Stimulated activated naive CD8-positive, alpha-beta T cell treated with anti-CD3 and anti-CD28 coated beads, Interleukin-15, Interleukin-2, amounts not matched to agents 100 U/mL and 50 U/mL, for 24 hours (primary cell): ENCODE measurements around the gene XYLB.

Source experiments
- ATAC-seq: fragments of 150-1000 bp; cut with Tn5 transposase; one replicate; pipeline ENCODE4 v1.10.0; 2021
- DNase-seq: peaks from one replicate; pipeline ENCODE4 v3.0.0; 2021

XYLB gene

DNA sequence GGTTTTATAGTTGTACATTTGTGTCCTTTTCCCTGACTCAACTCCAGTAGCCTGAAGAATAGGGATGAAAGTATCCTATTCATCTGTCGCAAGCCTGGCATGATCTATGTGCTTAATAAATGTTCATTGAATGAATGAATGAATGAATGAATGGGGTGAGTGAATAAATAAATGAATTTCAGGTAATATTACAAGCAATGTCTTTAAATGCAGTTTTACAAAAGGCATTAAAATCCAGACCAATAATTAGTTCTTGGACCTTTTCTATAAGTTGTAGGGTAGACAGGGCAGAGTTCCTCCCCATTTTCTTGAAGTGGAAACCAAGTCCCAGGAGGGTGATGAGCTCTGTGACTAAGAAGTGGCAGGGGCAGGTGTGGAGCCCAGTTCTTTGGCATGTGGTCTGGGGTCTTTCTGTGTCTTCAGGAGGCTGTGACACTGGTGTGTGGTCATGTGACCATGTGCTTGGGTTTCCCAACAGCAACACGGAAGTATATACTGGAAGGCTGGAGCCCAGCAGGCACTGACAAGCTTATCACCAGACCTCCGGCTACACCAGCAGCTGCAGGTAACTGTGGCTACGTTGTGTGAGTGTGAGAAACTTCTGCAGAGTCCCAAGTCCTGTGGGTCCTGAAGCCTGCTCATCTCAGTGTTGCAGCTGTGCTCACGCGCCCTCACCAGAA, 18.3 kb downstream of the XYLB start:
- no peak for DNase-seq
- ATAC-seq = no peak

GRCh38 chr3:38365469-38366062, 19.0 kb downstream of the XYLB start:
- no peak for ATAC-seq
- no peak for DNase-seq

DNA sequence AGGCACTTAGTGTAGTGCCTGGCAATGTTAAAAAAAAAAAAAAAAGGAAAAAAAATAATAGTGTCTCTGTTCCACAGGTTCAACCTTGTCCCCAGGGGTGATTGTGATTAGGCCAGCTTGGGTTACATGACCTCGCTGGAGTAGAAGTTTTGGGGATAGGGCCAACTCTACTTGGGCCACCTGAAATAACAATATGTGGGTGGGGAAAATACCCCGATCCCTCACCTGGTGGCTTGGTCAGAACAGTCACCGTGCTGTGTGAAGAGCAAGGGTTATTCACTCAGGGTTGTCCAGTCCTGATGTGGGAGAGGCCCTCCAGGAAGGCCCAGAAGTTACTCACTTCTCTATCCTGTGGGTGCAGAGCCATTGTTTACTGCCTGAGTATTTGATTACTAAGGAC, 19.5 kb downstream of the XYLB start:
- no peak for ATAC-seq
- DNase-seq = no peak

DNA sequence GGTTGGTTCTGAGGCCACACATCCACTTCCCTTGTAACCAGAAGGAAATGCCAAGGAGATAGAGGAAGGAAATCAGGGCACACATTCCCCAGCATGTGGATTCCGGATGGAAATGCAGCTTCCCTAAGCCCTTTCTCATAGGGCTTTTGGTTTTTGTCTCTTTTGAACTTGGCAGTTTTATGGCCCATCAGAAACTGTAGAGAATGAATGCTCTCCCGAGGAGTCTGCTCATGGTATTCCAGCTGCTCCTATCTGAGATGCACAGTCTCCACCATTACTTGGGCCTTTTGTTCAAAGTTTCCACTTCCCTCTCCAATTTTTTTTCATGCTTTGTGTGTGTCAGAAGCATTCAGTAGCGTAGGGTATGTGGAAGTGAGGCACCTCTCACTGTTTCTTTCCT, 21.2 kb downstream of the XYLB start:
- ATAC-seq = no peak
- DNase-seq = no peak

- DNase-seq = no peak
- no peak for ATAC-seq
Observed at GRCh38 chr3:38368238-38368637, 21.7 kb downstream of the XYLB start.

DNA sequence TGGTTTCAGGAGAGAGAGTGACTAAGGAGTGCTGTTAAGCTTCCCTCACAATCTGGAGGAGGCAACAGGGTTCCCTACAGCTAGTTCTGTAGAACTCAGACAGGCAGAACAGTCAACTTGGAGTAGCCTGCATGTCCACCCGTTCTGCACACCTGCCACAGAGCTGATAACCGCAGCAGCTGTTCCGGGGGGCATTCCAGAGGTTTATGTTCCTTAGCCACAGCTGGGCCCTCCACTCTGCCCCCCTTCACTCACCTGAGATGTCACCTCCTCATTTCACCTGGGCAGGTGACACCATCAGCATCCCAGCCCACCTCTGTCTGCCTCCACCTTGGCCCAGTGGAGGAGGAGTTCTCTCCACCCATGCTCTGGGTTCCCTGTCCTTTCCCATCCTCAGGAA, 22.6 kb downstream of the XYLB start:
- ATAC-seq (no peak), DNase-seq (no peak)

GRCh38 chr3:38370149-38370548, 23.6 kb downstream of the XYLB start:
- DNase-seq = no peak
- no peak for ATAC-seq

DNA sequence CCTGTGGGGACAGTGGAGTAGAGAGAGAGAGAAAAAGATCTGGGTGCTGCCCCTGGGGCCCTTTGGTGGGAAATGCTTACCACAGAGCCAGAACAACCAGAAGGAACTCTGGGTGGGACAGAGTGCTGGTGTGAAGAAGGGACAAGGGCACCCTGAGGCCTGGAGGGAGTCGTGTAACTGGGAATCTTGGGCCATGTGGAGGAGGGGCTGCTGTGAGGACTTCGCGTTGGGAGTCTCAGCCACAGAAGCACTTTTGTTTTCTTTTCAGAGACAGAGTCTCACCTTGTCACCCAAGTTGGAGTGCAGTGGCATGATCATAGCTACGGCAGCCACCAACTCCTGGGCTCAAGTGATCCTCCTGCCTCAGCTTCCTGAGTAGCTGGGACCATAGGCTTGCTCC, 24.3 kb downstream of the XYLB start:
- ATAC-seq = no peak
- no peak for DNase-seq

GRCh38 chr3:38371541-38372213, 25.1 kb downstream of the XYLB start:
- DNase-seq (no peak), ATAC-seq (no peak)

DNA sequence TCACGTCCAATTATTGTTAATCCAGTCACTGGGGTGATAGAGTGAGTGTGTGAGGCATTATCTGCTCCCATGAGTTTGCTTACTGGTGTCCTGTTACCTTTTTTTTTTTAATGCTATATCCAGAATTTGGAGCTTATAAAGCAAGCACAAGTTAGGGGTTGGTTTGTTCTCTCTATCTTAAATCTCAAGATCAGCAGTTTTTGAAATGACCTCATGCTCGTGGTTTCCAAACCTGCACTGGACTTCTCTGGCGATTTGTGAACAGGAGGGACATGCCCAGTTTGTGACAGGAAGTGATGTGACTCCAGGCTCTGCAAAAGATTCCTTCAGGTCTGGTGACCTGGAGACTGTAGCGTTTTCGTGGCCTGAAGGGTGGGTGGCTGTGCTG, 25.6 kb downstream of the XYLB start:
- DNase-seq = no peak
- no peak for ATAC-seq

GRCh38 chr3:38374221-38374620, 27.6 kb downstream of the XYLB start:
- ATAC-seq = peak; percentile 65
- peak; percentile 51 for DNase-seq

DNA sequence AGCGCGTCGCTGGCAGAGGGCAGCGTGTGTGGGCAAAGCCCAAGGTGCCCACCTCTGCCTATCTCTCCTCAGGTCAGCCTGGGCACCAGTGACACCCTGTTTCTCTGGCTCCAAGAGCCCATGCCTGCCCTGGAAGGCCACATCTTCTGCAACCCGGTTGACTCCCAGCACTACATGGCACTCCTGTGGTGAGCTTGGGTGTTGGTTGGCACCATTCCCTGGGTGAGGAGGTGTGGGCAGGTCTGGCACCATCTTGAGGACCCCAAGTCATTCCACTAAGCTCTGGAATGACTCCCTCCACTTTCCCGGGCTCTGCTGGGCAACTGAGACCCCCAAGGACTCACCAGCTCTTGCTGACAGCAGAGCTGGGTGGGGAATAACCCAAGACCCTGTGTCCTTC, 28.5 kb downstream of the XYLB start:
- no peak for DNase-seq
- no peak for ATAC-seq

- DNase-seq = no peak
- ATAC-seq = no peak
Observed at GRCh38 chr3:38375488-38376097, 29.0 kb downstream of the XYLB start.

DNA sequence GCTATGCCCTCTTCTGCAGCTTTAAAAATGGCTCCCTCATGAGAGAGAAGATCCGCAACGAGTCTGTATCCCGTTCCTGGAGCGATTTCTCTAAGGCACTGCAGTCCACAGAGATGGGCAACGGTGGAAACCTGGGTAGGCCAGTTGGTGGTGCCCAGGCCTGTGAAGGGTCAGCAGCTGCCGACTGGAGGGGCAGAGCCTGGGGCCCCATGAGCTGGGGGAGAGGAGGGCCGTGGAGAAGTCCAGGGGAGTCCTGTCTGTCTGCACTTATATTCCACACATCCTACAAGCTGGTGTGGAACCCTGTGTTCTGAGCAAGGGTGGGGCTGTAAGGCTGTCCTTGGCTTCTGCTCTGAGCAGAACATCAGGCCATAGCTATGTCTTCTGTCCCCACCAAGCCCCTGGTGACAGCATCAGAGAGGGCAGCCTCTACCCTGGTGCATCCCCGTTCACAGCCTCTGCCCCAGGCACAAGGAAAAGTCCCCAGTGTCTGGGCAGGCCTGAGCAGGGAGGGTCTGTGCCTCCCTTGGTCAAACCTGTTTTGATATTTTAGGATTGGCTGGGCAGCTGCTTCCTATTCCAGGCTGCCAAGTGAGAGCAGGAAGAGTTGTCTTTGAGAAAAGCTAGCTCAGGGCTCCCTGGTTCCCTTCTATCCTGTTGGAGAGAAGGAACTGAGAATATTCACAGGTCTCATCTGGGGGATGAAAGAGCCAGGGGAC, 29.7 kb downstream of the XYLB start:
- DNase-seq (no peak), ATAC-seq (no peak)

DNA sequence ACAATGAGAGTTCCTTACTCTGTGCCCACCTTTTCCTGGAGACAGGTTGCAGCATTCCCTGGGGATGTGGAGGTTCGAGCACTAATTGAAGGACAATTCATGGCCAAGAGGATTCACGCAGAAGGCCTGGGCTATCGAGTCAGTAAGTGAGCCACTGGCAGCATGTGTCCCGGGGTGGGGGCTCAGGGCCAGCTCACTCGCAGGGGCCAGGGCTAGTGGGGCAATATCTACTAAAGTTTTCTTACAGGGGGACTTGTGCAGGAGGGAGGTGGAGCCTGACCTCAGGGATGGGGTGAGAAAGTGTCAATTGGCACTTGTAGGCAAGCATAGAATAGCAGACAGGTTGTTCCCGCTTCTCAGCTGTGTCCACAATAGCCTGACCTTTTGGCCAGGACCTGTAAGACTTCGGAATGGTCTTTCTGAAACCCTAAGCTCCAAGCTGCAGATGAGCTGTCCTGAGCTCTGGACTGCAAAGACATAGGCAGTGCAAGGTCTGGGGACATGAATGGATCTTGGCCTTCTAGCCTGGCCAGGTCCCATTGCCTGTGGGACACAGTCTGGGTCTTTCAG, 32.7 kb downstream of the XYLB start:
- ATAC-seq = no peak
- DNase-seq = no peak

DNA sequence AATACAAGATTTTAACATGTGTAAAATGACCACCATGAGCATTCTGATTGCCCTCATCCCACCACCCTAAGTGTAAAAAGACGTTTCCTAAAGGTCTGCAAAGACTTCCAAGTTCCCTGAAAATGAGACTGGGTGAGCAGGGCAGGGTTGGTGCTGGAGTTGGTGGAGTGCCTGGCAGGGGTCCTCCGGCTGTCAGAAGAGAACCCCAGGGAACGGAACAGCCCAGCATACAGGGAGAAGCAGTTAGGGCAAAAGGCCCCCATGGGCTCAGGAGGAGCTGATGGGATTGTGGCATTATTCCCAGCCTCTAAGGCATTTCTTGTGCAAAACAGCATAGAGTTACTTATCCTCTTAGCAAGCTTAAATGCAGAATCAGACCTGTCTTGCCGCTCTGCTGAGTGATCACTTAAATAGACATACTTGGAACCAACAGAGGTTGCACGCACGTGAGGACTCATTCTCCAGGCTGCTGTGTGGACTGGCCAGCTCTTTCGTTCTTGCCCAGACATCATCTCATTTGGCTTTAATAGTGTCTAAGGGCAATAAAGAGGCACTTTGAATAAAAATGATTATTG, 36.0 kb downstream of the XYLB start:
- ATAC-seq = no peak
- no peak for DNase-seq

DNA sequence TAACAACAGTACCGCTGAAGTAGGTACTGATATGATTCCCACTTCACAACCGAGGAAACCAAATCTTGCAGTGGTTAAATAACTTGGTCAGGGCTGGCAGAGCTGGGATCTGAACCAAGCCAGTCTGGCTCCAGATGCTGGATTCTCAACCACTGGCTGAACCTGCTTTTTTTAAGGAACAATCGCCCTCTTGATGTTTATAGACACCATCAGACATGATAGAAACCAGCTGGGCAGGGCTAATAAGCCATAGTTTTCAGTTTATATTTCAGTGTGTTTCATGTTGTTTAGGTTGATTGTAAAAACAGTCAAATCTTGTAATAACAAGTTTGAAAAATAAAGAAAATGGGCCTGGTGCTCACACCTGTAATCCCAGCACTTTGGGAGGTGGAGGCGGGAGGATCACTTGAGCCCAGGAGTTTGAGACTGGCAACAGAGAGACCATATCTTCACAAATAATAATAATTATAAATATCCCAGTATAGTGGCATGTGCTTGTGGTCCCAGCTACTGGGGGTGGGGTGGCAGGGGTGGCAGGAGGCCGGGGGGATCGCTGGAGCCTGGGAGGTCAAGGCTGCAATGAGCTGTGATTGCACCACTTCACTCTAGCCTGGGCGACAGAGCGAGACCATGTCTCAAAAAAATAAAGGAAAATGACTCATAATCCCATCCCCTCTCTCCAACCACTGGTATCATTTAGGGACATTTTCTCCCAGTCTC, 36.7 kb downstream of the XYLB start:
- DNase-seq (no peak), ATAC-seq (no peak)

- DNase-seq = no peak
- ATAC-seq = no peak
Observed at GRCh38 chr3:38386992-38387750, 40.6 kb downstream of the XYLB start.

DNA sequence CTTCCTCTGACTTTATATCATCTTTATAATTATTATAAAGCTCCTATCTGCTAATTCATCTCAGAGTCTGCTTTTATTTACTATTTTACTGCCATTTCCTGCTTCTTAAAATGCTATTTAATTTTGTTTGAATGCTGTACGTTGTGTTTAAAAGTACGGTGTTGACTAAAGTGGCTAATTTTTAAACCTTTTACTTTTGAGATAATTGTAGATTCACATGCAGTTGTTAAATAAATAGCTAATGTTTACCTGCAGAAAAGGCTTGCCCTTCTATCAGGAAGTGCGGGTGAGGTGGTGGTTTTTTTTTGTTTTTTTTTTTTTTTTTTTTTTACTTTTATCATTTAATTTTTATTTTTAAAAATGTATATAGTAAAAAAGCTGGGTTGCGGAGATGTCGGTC, 41.3 kb downstream of the XYLB start:
- no peak for ATAC-seq
- no peak for DNase-seq

- ATAC-seq = no peak
Observed at GRCh38 chr3:38392604-38393163, 46.1 kb downstream of the XYLB start.

More at GRCh38 chr3:38392604-38393163, 46.1 kb downstream of the XYLB start:
- DNase-seq = no peak
